K562 (cell line): Measurements from ENCODE around the gene ICAM1. TPM values are rescaled to one million over a fixed set of nuclear protein-coding genes. Genes with fewer than 3 reads are reported as not detected.

Experiments used
- ATAC-seq: fragments of 200-7000 bp; cut with Tn5 transposase; 3 replicates; pipeline ENCODE4 v1.9.1; 2020; ENCODE audit warnings: moderate library complexity
- BruUV-seq: library from RNA; stranded (reverse); fragments of 400-500 nt; replicated peaks from 2 replicates; lab custom pipeline; 2021; lab: Mats Ljungman, UMichigan
- CTCF ChIA-PET: fragments of 300-600 bp; formaldehyde crosslinking; extraction: SDS; loops from one replicate; lab custom pipeline; 2021; ENCODE audit warnings: low intra/inter-chr PET ratio; lab: Yijun Ruan, JAX
- POLR2A ChIA-PET: fragments of 300-600, 350-650 bp; sonication (Branson Sonifier 250); formaldehyde crosslinking; extraction: SDS; loops from one replicate; lab custom pipeline; 2021; ENCODE audit warnings: antibody characterized with exemption, inconsistent platforms; lab: Yijun Ruan, JAX
- DNase-seq, 4 experiments: peaks; one replicate each; pipeline versions ENCODE4 v3.0.0 to v3.0.0-alpha.2; 2011 to 2018; ENCODE audit warnings: low spot score in 3 of 4, mixed read lengths in 3 of 4; ENCODE audit errors: extremely low read depth in 1 of 4
- FAIRE-seq: peaks from 2 replicates; lab custom pipeline; 2011; peaks lifted over from hg19 to GRCh38; lab: Jason Lieb, UNC
- H2AFZ ChIP-seq: 2 replicates; pipeline ENCODE4 v1.6.0; 2011; ENCODE audit warnings: low read depth, low read length, control low read depth, inconsistent platforms
- H3K27ac ChIP-seq: fragments of 200-600 bp; 3 replicates; pipeline ENCODE4 v1.8.0; 2011; ENCODE audit warnings: low read depth, mild to moderate bottlenecking, control low read depth, inconsistent platforms, low read length, moderate library complexity, mixed read lengths; ENCODE audit errors: extremely low read depth
- H3K27me3 ChIP-seq, 2 experiments: fragments of 300-600 bp in 1 of 2; 2 replicates in 1 of 2; 3 replicates in 1 of 2; pipeline versions ENCODE4 v1.6.0 to v1.8.0; 2011; ENCODE audit warnings: inconsistent platforms in 2 of 2, low read length in 2 of 2, mild to moderate bottlenecking in 1 of 2, mixed read lengths in 1 of 2, moderate library complexity in 1 of 2; ENCODE audit not compliant: control insufficient read depth in 2 of 2, insufficient read depth in 2 of 2
- H3K36me3 ChIP-seq: fragments of 300-600 bp; 3 replicates; pipeline ENCODE4 v1.8.0; 2011; ENCODE audit warnings: mild to moderate bottlenecking, low read length, inconsistent platforms; ENCODE audit not compliant: control insufficient read depth, insufficient read depth
- H3K4me1 ChIP-seq, 2 experiments: fragments of 200-600 bp in 1 of 2; replicated peaks in 1 of 2; 2 replicates in 1 of 2; 3 replicates in 1 of 2; pipeline versions ENCODE4 v1.5.1 to v1.8.0; 2011; ENCODE audit warnings: inconsistent platforms in 2 of 2, low read length in 2 of 2, mild to moderate bottlenecking in 1 of 2, mixed read lengths in 1 of 2, moderate library complexity in 1 of 2; ENCODE audit not compliant: control insufficient read depth in 2 of 2, insufficient read depth in 2 of 2
- H3K4me2 ChIP-seq: 2 replicates; pipeline ENCODE4 v1.6.1; 2011; ENCODE audit warnings: low read length, control low read depth, inconsistent platforms, mixed read lengths; ENCODE audit not compliant: insufficient read depth
- H3K4me3 ChIP-seq: fragments of 200-600 bp; sonication (generic), shearing (Covaris generic); 2 replicates; pipeline ENCODE4 v1.5.1; 2016; ENCODE audit warnings: control low read depth, inconsistent platforms
- H3K79me2 ChIP-seq: fragments of 200-600 bp; 3 replicates; pipeline ENCODE4 v1.8.0; 2011; ENCODE audit warnings: low read length, inconsistent platforms; ENCODE audit not compliant: control insufficient read depth, insufficient read depth
- H3K9ac ChIP-seq, 2 experiments: 2 replicates each; pipeline versions ENCODE4 v1.6.0 to v1.6.1; 2011; ENCODE audit warnings: low read depth in 2 of 2, low read length in 2 of 2, control low read depth in 1 of 2, inconsistent platforms in 1 of 2, mild to moderate bottlenecking in 1 of 2, mixed read lengths in 1 of 2; ENCODE audit not compliant: insufficient read depth in 1 of 2
- H3K9me1 ChIP-seq: one replicate; pipeline ENCODE4 v1.6.0; 2011; ENCODE audit warnings: inconsistent platforms, mild to moderate bottlenecking, low read length, moderate library complexity; ENCODE audit not compliant: control insufficient read depth, insufficient read depth
- H3K9me3 ChIP-seq: replicated peaks from 2 replicates; pipeline ENCODE4 v1.5.1; 2011; ENCODE audit warnings: low read depth, low read length, inconsistent platforms; ENCODE audit not compliant: control insufficient read depth, insufficient read depth
- H4K20me1 ChIP-seq: replicated peaks from 2 replicates; pipeline ENCODE4 v1.6.1; 2011; ENCODE audit warnings: low read length, inconsistent platforms, mixed read lengths; ENCODE audit not compliant: control insufficient read depth, insufficient read depth
- CREBBP ChIP-seq: IDR thresholded peaks from one replicate; pipeline ENCODE4 v1.6.1; 2012; ENCODE audit warnings: low read depth, mild to moderate bottlenecking, control low read depth, inconsistent platforms, low read length
- HCFC1 ChIP-seq: IDR thresholded peaks from 2 replicates; pipeline ENCODE4 v1.6.1; 2012; ENCODE audit warnings: low read depth, low read length, improper control_type of control experiment
- HMG20A ChIP-seq: fragments of 450-650 bp; formaldehyde crosslinking; conservative IDR thresholded peaks from 2 replicates; pipeline ENCODE4 v1.4.0; 2020; ENCODE audit warnings: mild to moderate bottlenecking, mixed read lengths
- HNRNPL ChIP-seq: fragments of 200-400 bp; formaldehyde crosslinking; IDR thresholded peaks from 2 replicates; pipeline ENCODE4 v1.6.1; 2017; ENCODE audit warnings: low read depth, mild to moderate bottlenecking, low read length
- RHOXF2B ChIP-seq: fragments of 250-450 bp; sonication (Bioruptor Pico); conservative IDR thresholded peaks from 2 replicates; pipeline ENCODE4 v1.5.1; 2021
- TAF1 ChIP-seq: IDR thresholded peaks from 2 replicates; pipeline ENCODE4 v1.6.1; 2011; ENCODE audit warnings: mild to moderate bottlenecking, low read length, moderate library complexity; ENCODE audit not compliant: insufficient read depth, control insufficient read depth, severe bottlenecking; ENCODE audit errors: extremely low read depth
- ZFP36 ChIP-seq: fragments of 150-350 bp; IDR thresholded peaks from 2 replicates; pipeline ENCODE4 v1.6.1; 2018; ENCODE audit warnings: low read length, low read depth; ENCODE audit not compliant: partially characterized antibody
- ZNF184 ChIP-seq: sonication (generic); formaldehyde crosslinking; IDR thresholded peaks from 2 replicates; pipeline ENCODE4 v1.5.0; 2020; ENCODE audit warnings: missing genetic modification reagents
- ZNF263 ChIP-seq: sonication (generic); formaldehyde crosslinking; IDR thresholded peaks from 2 replicates; pipeline ENCODE4 v1.8.0; 2022; ENCODE audit warnings: mild to moderate bottlenecking, missing genetic modification reagents, borderline replicate concordance
- ZNF76 ChIP-seq: fragments of 250-450 bp; sonication (Bioruptor Pico); IDR thresholded peaks from 2 replicates; pipeline ENCODE4 v1.4.0; 2020; ENCODE audit warnings: mild to moderate bottlenecking, moderate library complexity, borderline replicate concordance
- ZNF79 ChIP-seq: fragments of 250-450 bp; sonication (Bioruptor Pico); IDR thresholded peaks from 2 replicates; pipeline ENCODE4 v1.4.0; 2020; ENCODE audit warnings: low read depth, mild to moderate bottlenecking, moderate library complexity
- WGBS: fragments of 100-300 bp; shearing (Covaris generic); methylation state at CpG from one replicate; pipeline ENCODE4 v1.1.6; 2016; ENCODE audit warnings: low coverage, mixed read lengths; ENCODE audit not compliant: insufficient coverage; ENCODE audit errors: missing lambda C conversion rate; 5-methylcytosine and 5-hydroxymethylcytosine counted together
- in situ Hi-C: fragments of 300-500 bp; cut with MboI; formaldehyde crosslinking; loops from 4 replicates; pipeline ENCODE4 v1.15.0; 2018; ENCODE audit warnings: inconsistent platforms, mixed read lengths
- intact Hi-C: fragments of 100-400 bp; cut with micrococcal nuclease; formaldehyde crosslinking; loops from 2 replicates; pipeline ENCODE4 v1.14.2; 2022
- polyA plus RNA-seq, 8 experiments: library from polyadenylated mRNA; depleted of rRNA in 4 of 8; stranded (reverse) in 5 of 8; unstranded in 3 of 8; fragments of >200 nt; fragmentation: Nextera tagmentation in 2 of 8; fragmentation: Illumina TruSeq in 1 of 8; extraction: Ambion mirVana in 2 of 8; extraction: Trizol in 1 of 8; gene quantifications; 2 replicates each; pipeline versions ENCODE4 v1.2.1 to v1.2.3, GENCODE V29; 2011 to 2014; ENCODE audit warnings: inconsistent platforms in 1 of 8, missing spikeins in 1 of 8
- total RNA-seq, 7 experiments: library from RNA; depleted of rRNA in 6 of 7; stranded (reverse); fragments of >200 nt in 6 of 7; fragmentation: Illumina TruSeq in 2 of 7; extraction: Trizol in 2 of 7; gene quantifications; 2 replicates each; pipeline versions ENCODE4 v1.2.1 to v1.2.3, GENCODE V29; 2011 to 2021; ENCODE audit warnings: low replicate concordance in 1 of 7
- TF ChIP-seq, protein P1 (sequence below): IDR thresholded peaks from 2 replicates; pipeline ENCODE4 v1.6.1; 2012; ENCODE audit warnings: low read depth, low read length, improper control_type of control experiment, borderline replicate concordance
- TF ChIP-seq, protein P2 (sequence below): fragments of 250-450 bp; sonication (Bioruptor Pico); IDR thresholded peaks from 2 replicates; pipeline ENCODE4 v1.8.0; 2022; ENCODE audit warnings: moderate library complexity, mild to moderate bottlenecking, inconsistent platforms
- TF ChIP-seq, protein P3 (sequence below): fragments of 250-450 bp; sonication (Bioruptor Pico); IDR thresholded peaks from 2 replicates; pipeline ENCODE4 v1.5.0; 2021; ENCODE audit warnings: mild to moderate bottlenecking, moderate library complexity

Gene ICAM1
- total and polyA plus RNA-seq, 9 of the 15 experiments (the other 6 are each of a cell fraction or from before 2014, with no cell fraction given), result 2.3 to 24.4 (median 13.4) TPM

DNA sequence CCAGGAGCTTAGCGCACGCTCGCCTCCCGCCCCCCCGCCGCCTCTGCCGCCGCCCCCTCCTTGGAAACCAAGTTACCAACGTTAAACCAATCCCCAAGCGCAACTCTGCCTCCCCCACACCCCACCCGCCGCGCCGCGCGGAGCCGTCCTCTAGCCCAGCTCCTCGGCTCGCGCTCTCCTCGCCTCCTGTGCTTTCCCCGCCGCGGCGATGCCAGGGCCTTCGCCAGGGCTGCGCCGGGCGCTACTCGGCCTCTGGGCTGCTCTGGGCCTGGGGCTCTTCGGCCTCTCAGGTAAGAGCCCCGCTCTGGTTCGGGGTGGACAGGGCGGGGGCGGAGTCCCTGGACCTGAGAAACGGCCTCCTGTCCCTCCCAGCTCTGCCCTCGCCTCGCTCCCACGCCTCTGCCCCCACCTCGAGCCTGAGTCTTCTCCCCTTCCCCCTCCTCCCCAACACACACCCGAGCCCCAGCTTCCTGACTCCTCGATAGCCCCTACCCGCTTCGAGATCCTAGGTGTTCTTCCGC, 19.0 kb downstream of the ICAM1 start, which contains the start of gene ICAM5:
ICAM5 (plus strand) TSS at position 117 of the 521 bp plus-strand sequence; CDS start at position 209, 92 bp downstream.
- Histone ChIP-seq H2AFZ (peak within 1 kb of the TSS; percentile 84), H3K36me3 (peaks cover 39% of the 10 kb centered on the region), H3K4me3 (peak within 1 kb of the TSS; percentile 79), H3K9ac (peak within 1 kb of the TSS; percentile 91 to 99), H3K4me2 (peak within 1 kb of the TSS; percentile 99), H3K79me2 (peaks cover 79% of the 10 kb centered on the region), H3K27me3 (no peaks in the 10 kb centered on the region), H3K27ac (peak within 1 kb of the TSS; percentile 96), H4K20me1 (no peaks in the 10 kb centered on the region; the same call in 1 of the 2 replicates), H3K9me1 (peaks cover 5% of the 10 kb centered on the region), H3K9me3 (peaks cover 2% of the 10 kb centered on the region; the same call in 1 of the 2 replicates), H3K4me1 (peaks cover 29 to 92% of the 10 kb centered on the region in 2 experiments; a peak in 4 of 5 replicates)
- intact Hi-C loops (loop anchor here (1.0 to 2.0 kb wide), 3 partner anchors 20 to 91 kb away; partner anchors contain the start of genes RAVER1 and TYK2), in situ Hi-C loops (no loop called here)
- ATAC-seq (peak; percentile 9), DNase-seq (peak; percentile 59 to 94 (median 69)), FAIRE-seq (no peak)
- BruUV-seq, result no TSS peak
- 1% methylated on average over 35 of the region's 45 CpGs for WGBS
- POLR2A ChIA-PET, result interaction anchor here (0.6 to 6.2 kb wide), 22 partner anchors 10 to 161 kb away, joined by 3 to 74 read pairs (median 4); partner anchors contain the start of genes CDC37, ICAM1, RAVER1 and TYK2
- CTCF ChIA-PET, result no interaction called here
- TF ChIP-seq ZNF79 (CRISPR knock-in tag) (no peak), TAF1 (peak; percentile 56), ZNF76 (CRISPR knock-in tag) (no peak), CREBBP (no peak), HMG20A (CRISPR knock-in tag) (no peak), RHOXF2B (no peak), HCFC1 (no peak), ZFP36 (peak; percentile 29), HNRNPL (peak; percentile 87), ZNF263 (CRISPR knock-in tag) (peak; percentile 93), ZNF184 (no peak)
- TF ChIP-seq, protein P1, sequence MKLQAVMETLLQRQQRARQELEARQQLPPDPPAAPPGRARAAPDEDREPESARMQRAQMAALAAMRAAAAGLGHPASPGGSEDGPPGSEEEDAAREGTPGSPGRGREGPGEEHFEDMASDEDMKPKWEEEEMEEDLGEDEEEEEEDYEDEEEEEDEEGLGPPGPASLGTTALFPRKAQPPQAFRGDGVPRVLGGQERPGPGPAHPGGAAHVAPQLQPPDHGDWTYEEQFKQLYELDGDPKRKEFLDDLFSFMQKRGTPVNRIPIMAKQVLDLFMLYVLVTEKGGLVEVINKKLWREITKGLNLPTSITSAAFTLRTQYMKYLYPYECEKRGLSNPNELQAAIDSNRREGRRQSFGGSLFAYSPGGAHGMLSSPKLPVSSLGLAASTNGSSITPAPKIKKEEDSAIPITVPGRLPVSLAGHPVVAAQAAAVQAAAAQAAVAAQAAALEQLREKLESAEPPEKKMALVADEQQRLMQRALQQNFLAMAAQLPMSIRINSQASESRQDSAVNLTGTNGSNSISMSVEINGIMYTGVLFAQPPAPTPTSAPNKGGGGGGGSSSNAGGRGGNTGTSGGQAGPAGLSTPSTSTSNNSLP, result no peak
- TF ChIP-seq, protein P2, sequence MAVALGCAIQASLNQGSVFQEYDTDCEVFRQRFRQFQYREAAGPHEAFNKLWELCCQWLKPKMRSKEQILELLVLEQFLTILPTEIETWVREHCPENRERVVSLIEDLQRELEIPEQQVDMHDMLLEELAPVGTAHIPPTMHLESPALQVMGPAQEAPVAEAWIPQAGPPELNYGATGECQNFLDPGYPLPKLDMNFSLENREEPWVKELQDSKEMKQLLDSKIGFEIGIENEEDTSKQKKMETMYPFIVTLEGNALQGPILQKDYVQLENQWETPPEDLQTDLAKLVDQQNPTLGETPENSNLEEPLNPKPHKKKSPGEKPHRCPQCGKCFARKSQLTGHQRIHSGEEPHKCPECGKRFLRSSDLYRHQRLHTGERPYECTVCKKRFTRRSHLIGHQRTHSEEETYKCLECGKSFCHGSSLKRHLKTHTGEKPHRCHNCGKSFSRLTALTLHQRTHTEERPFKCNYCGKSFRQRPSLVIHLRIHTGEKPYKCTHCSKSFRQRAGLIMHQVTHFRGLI, result no peak
- TF ChIP-seq, protein P3, sequence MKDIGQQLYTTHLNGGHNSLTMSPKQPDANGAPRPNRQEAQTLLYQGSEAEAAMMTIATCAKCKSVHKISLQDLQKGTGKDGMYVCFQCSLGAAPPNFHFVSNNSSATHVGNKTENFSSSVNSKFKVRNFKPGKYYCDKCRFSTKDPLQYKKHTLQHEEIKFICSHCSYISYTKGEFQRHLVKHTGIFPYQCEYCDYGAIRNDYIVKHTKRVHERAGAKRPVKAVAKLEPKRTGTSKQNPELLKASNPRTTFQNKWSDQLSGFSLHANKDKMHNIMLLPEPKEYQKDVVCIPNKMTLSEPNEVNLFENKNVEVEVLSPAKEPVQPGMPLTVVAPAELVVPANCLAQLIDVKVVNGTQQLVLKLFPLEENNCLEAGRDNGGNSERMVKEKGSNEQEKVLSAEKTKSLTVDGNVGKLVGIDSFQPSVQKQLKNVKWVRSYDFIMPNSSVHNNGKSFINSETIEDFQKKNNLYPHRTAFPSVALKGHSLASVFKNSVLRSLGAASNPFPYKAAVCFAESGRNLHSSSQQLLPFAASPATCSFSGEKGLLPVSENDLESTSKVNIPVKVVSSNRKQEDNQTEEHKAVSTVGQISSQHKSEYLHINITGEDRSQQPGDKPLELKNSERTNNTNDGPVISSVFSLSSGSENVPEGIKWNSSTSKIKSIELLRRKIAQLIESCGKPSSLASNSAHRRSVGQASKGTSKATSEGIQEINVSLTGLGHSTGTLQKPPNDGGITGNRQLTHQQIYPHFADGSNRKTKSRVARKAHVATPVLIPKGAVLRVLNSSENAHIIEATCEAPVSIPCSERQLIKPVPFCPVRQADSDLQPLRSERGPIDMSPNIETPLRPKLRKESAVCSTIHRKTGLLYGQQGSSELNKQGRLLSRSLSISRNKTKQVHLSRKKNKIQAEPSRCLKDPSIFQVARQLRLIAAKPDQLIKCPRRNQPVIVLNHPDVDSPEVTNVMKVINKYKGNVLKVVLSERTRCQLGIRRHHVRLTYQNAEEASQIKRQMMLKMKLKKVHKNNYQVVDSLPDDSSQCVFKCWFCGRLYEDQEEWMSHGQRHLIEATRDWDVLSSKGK (CRISPR knock-in tag), result no peak
